GM19452 (cell line): ENCODE measurements around the gene SCYGR2.
"Not testable (repeated sequence)": the region's sequence is repeated elsewhere in the genome, so short reads cannot be mapped to it uniquely, and the experiment has no call there.

Source experiments
- ATAC-seq: cut with Tn5 transposase; IDR thresholded peaks from one replicate; pipeline ENCODE4 v1.9.1; 2021; ENCODE audit not compliant: unreplicated experiment

Gene SCYGR2

GRCh38 chr2:227598835-227599503, at the start of gene SCYGR2:
SCYGR2 (plus strand) TSS chr2:227598893; CDS start chr2:227598893, 0 bp downstream.
- ATAC-seq: not testable (repeated sequence)

GRCh38 chr2:227551836-227552235, 46.9 kb upstream of the SCYGR2 start:
- ATAC-seq: no peak

DNA sequence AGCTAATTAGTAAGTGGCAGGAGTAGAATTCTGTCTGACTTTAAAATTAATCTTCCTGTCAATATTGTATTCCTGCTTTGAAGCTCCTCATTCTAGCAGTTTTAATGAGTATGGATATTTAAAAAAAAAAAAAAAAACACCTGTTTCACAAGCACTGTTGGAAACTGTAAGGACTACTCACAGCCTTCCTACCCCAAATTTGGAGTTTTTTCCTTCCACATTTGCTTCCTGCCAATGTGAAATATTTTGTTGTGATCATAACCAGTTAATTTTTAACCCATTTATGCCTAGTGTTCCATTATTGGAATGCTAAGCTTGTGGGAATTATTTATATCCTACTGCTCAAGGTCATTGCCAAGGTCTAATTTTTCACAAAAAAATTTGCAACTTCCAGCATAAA, 36.1 kb upstream of the SCYGR2 start:
- no peak for ATAC-seq

- ATAC-seq: no peak
These were observed 33.6 kb upstream of the SCYGR2 start for GRCh38 chr2:227565080-227565479.

GRCh38 chr2:227566012-227566411, 32.7 kb upstream of the SCYGR2 start:
- no peak for ATAC-seq

DNA sequence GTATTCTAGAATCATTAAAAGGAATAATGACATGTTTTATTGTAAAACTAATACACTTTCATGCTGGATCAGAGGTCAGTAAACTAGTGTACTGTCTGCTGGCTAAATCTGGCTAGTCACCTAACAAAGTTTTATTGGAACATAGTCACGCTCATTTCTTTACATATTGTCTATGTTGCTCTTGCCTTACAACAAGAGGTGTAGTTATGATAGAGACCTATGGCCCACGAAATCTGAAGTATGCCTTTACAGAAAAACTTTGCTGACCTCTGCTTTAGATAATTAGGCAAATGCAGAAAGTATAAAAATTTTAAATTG, 29.9 kb upstream of the SCYGR2 start:
- ATAC-seq: no peak

- no peak for ATAC-seq
These were observed 28.1 kb upstream of the SCYGR2 start for GRCh38 chr2:227570615-227571014.

GRCh38 chr2:227576110-227576509, 22.6 kb upstream of the SCYGR2 start:
- ATAC-seq: no peak

GRCh38 chr2:227576812-227577211, 21.9 kb upstream of the SCYGR2 start:
- no peak for ATAC-seq

DNA sequence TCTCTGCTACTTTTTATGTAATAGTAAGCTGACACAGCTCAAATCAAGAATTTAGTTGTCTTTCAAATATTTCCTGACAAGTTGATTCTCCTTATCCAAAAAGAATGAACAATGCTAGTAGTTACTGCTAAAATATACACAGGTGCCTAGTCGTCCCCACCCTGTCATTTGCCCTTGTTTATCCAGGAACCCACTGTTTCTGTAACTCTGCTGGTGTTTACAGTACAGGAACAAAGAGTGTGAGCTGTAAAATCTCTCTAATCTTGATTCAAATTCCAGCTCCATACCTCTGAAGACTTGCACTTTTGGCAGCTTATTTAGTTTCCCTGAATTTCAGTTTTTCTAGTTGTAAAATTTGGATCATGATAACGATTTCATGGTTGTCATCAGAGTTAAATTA, 21.1 kb upstream of the SCYGR2 start:
- no peak for ATAC-seq

GRCh38 chr2:227578642-227579041, 20.1 kb upstream of the SCYGR2 start:
- ATAC-seq: no peak

- no peak for ATAC-seq
These were observed 18.9 kb upstream of the SCYGR2 start for GRCh38 chr2:227579791-227580190.

- ATAC-seq: no peak
These were observed 16.3 kb upstream of the SCYGR2 start for GRCh38 chr2:227582369-227582768.

GRCh38 chr2:227592694-227593387, 5.9 kb upstream of the SCYGR2 start:
- ATAC-seq: no peak

- ATAC-seq: no peak
These were observed 2.9 kb upstream of the SCYGR2 start for GRCh38 chr2:227595797-227596196.

DNA sequence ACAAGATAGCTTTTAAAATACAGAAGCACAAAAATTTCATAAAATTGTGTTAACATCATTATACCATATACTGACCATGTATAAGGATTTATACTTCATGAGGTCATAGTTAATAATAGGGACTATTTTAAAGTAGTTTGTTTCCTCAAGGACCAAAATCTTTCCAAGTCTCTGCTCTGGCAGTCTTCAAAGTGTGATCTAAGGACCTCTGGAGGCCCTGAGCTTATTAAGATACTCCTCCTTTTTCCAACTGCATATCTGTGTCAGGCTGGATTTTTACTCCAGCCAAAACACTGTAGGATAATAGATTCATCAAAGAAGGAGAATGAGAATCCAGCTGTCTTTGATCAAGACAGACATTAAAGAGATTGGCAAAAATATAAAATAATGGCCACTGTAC, 1.7 kb upstream of the SCYGR2 start:
- ATAC-seq: no peak

DNA sequence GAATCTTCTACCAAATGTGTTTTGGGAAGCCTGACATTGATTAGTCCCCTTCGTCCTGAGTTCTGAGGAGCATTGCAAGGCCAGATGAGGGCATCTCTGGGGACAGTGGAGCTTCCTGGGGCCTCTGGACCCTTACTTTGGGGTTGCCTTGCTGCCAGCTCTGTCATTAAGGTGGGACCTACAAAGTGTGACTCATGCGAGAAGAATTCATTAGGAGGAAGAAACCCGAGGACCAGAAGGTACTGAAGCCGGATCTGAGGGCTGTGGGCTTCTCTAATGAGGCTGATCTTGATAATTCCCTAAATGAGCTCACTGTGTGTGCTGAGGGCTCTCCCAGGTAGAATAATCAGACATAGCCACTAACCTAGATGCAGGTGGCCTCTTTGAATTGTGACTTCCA, 695 bp upstream of the SCYGR2 start:
- ATAC-seq: no peak

DNA sequence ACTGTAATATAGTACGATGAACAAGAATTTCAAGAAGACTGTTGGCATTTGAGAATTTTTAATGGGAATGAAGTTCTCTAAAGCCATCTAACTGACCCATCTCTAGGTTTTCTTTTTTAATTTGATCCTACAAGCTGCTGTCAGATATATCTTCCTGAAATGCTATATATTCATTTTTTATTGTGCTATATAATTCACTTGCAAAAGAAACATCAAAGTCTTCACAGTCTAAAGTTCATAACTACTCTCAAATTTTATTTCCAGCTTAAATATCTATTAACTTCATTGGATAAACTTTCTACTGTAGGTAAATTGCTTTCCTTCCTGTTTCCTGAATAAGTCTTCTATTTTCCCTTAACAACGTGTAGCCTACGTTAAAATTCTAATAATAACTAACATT, 3.7 kb downstream of the SCYGR2 start:
- no peak for ATAC-seq

DNA sequence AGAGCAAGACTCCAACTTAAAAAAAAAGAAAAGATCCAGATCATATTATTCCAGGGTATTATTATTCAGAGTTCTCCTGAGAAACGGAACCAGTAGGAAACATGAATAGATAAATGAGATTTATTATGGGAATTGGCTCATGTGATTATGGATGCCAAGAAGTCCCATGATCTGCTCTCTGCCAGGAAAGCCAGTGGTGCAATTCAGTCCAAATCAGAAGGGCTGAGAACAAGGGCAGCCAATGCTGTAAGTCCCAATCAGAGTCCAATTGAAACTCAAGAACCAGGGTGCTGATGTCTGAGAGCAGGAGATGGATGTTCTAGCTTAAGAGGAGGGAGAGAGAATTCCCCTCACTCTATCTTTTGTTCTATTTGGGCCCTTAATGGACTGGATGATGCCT, 7.8 kb downstream of the SCYGR2 start:
- no peak for ATAC-seq

DNA sequence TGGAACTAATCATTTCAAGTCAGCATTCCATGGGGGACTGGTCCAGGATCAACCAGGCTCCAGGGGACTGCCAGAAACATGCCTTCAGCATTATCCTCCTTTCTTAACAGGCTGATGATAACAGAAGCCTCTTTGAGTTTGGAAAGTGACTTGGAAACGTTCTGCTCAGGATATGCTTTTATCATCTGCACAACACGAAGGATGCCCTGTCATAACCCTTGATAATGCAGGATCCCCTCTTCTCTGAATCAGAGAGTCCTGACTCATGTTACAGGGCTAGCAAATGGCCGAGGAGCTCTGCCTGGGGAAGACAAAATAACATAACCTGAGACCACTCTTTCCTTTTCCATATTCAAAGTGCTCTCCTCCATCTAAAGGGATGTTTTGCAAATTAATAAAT, 9.2 kb downstream of the SCYGR2 start:
- ATAC-seq: no peak

- ATAC-seq: peak; percentile 62
These were observed 10.1 kb downstream of the SCYGR2 start for GRCh38 chr2:227608561-227609338.

DNA sequence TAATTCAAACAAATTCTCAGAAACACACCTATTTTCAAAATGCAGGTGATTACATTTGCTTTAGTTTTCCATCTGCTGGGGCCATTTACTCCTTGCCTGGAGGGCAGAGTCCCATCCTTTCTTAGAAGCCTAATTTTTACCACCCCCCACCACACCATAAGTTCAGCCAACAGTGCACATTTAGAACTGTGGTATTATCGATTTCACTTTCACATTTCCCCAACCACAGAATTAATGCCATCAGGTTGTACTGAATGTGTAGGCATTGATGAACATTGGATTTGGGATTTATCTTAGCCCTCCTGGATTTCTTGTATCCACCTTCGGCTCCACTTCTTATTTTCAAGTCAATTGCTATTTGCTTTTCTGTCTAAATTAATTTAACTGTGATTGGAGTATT, 11.4 kb downstream of the SCYGR2 start:
- ATAC-seq: no peak
